IPS DF 6.9 (cell line): ENCODE data around the gene BRD8.

Source experiments
- DNase-seq: peaks from one replicate; pipeline ENCODE4 v3.0.0-alpha.2; 2013; ENCODE audit warnings: low read depth, low spot score
- H3K27ac ChIP-seq: one replicate; pipeline ENCODE4 v1.5.1; 2013; ENCODE audit warnings: low read length, control low read depth
- H3K27me3 ChIP-seq: 2 replicates; pipeline ENCODE4 v1.6.1; 2013; ENCODE audit warnings: mild to moderate bottlenecking, low read length; ENCODE audit not compliant: control insufficient read depth, insufficient read depth
- H3K36me3 ChIP-seq: 2 replicates; pipeline ENCODE4 v1.6.1; 2013; ENCODE audit warnings: low read length; ENCODE audit not compliant: control insufficient read depth, insufficient read depth
- H3K4me1 ChIP-seq: 2 replicates; pipeline ENCODE4 v1.6.1; 2013; ENCODE audit warnings: low read length; ENCODE audit not compliant: control insufficient read depth, insufficient read depth
- H3K4me3 ChIP-seq: 2 replicates; pipeline ENCODE4 v1.5.1; 2013; ENCODE audit warnings: mild to moderate bottlenecking, low read length
- H3K9me3 ChIP-seq: 2 replicates; pipeline ENCODE4 v1.6.1; 2013; ENCODE audit warnings: low read length, inconsistent platforms; ENCODE audit not compliant: control insufficient read depth, insufficient read depth
- WGBS: extraction: QIAGEN DNeasy Blood & Tissue Kit; methylation state at CpG from one replicate; pipeline ENCODE4 v1.1.7; 2013; ENCODE audit warnings: mixed read lengths, missing lambda C conversion rate; ENCODE audit not compliant: insufficient read length, insufficient coverage; 5-methylcytosine and 5-hydroxymethylcytosine counted together

BRD8 gene

GRCh38 chr5:138105709-138106108, 72.7 kb downstream of the BRD8 start:
- Histone ChIP-seq H3K36me3 (no peaks in the 10 kb centered on the region), H3K27ac (no peak overlapping the region), H3K4me1 (peaks cover 1% of the 10 kb centered on the region; the same call in 1 of the 2 replicates), H3K27me3 (no peaks in the 10 kb centered on the region; the same call in 1 of the 2 replicates), H3K4me3 (no peak overlapping the region), H3K9me3 (no peaks in the 10 kb centered on the region)
- no peak for DNase-seq
- 100% methylated on average over 1 of the region's 6 CpGs for WGBS

- Histone ChIP-seq H3K4me3 (no peak overlapping the region), H3K9me3 (no peaks in the 10 kb centered on the region), H3K36me3 (no peaks in the 10 kb centered on the region), H3K4me1 (no peaks in the 10 kb centered on the region; the same call in 1 of the 2 replicates), H3K27me3 (peaks cover 9% of the 10 kb centered on the region; the same call in 1 of the 2 replicates), H3K27ac (no peak overlapping the region)
- WGBS: no CpG with 5 or more reads among the region's 3 CpGs
- DNase-seq: no peak
Observed at GRCh38 chr5:138103319-138103637, 75.2 kb downstream of the BRD8 start.

- peaks cover 13% of the 10 kb centered on the region for H3K27me3 ChIP-seq
- no peaks in the 10 kb centered on the region; the same call in 1 of the 2 replicates for H3K4me1 ChIP-seq
- no peak overlapping the region for H3K4me3 ChIP-seq
- H3K9me3 ChIP-seq: no peaks in the 10 kb centered on the region
- no CpG with 5 or more reads among the region's 7 CpGs for WGBS
- no peaks in the 10 kb centered on the region for H3K36me3 ChIP-seq
- DNase-seq: no peak
- no peak overlapping the region for H3K27ac ChIP-seq
Observed at GRCh38 chr5:138102454-138103318, 75.7 kb downstream of the BRD8 start.

- no peak for DNase-seq
- no peak overlapping the region for H3K4me3 ChIP-seq
- no peaks in the 10 kb centered on the region for H3K9me3 ChIP-seq
- H3K4me1 ChIP-seq: peaks cover 5% of the 10 kb centered on the region
- H3K27me3 ChIP-seq: peaks cover 46% of the 10 kb centered on the region
- no CpG with 5 or more reads among the region's 11 CpGs for WGBS
- no peaks in the 10 kb centered on the region for H3K36me3 ChIP-seq
- no peak overlapping the region for H3K27ac ChIP-seq
Observed at GRCh38 chr5:138096997-138097828, 81.2 kb downstream of the BRD8 start.

GRCh38 chr5:138096363-138096762, 82.1 kb downstream of the BRD8 start:
- Histone ChIP-seq H3K27ac (no peak overlapping the region), H3K27me3 (peaks cover 49% of the 10 kb centered on the region), H3K9me3 (no peaks in the 10 kb centered on the region), H3K4me3 (no peak overlapping the region), H3K36me3 (no peaks in the 10 kb centered on the region), H3K4me1 (peaks cover 6% of the 10 kb centered on the region)
- WGBS: no CpG with 5 or more reads among the region's 2 CpGs
- DNase-seq: no peak

- H3K27ac ChIP-seq: no peak overlapping the region
- H3K36me3 ChIP-seq: no peaks in the 10 kb centered on the region
- H3K9me3 ChIP-seq: peaks cover 1% of the 10 kb centered on the region; the same call in 1 of the 2 replicates
- no CpG with 5 or more reads among the region's 4 CpGs for WGBS
- H3K4me3 ChIP-seq: no peak overlapping the region
- H3K4me1 ChIP-seq: peaks cover 6% of the 10 kb centered on the region
- peaks cover 60% of the 10 kb centered on the region for H3K27me3 ChIP-seq
- no peak for DNase-seq
Observed at GRCh38 chr5:138095100-138095907, 83.1 kb downstream of the BRD8 start.

GRCh38 chr5:138093036-138093435, 85.4 kb downstream of the BRD8 start:
- peaks cover 6% of the 10 kb centered on the region for H3K4me1 ChIP-seq
- H3K36me3 ChIP-seq: no peaks in the 10 kb centered on the region
- H3K9me3 ChIP-seq: peaks cover 1% of the 10 kb centered on the region; the same call in 1 of the 2 replicates
- no peak overlapping the region for H3K27ac ChIP-seq
- no CpG with 5 or more reads among the region's 1 CpG for WGBS
- H3K4me3 ChIP-seq: no peak overlapping the region
- H3K27me3 ChIP-seq: peaks cover 67% of the 10 kb centered on the region
- no peak for DNase-seq

- WGBS: no CpG with 5 or more reads among the region's 1 CpG
- no peak overlapping the region for H3K27ac ChIP-seq
Observed at GRCh38 chr5:138092301-138092700, 86.1 kb downstream of the BRD8 start.

GRCh38 chr5:138091685-138092084, 86.7 kb downstream of the BRD8 start:
- DNase-seq: no peak

More at GRCh38 chr5:138092301-138092700, 86.1 kb downstream of the BRD8 start:
- Histone ChIP-seq H3K4me1 (peaks cover 6% of the 10 kb centered on the region), H3K36me3 (no peaks in the 10 kb centered on the region), H3K4me3 (no peak overlapping the region), H3K9me3 (peaks cover 1% of the 10 kb centered on the region; the same call in 1 of the 2 replicates), H3K27me3 (peaks cover 66% of the 10 kb centered on the region)
- no peak for DNase-seq

More at GRCh38 chr5:138091685-138092084, 86.7 kb downstream of the BRD8 start:
- Histone ChIP-seq H3K27me3 (peaks cover 59% of the 10 kb centered on the region), H3K27ac (no peak overlapping the region), H3K4me1 (peaks cover 5% of the 10 kb centered on the region), H3K9me3 (peaks cover 1% of the 10 kb centered on the region; the same call in 1 of the 2 replicates), H3K36me3 (no peaks in the 10 kb centered on the region), H3K4me3 (no peak overlapping the region)
- no CpG with 5 or more reads among the region's 4 CpGs for WGBS
